Esophagus squamous epithelium (tissue), 4 donors: ENCODE measurements around the gene MRPL16.

Source experiments
- CTCF ChIP-seq, 6 experiments: fragments of 450-650 bp in 4 of 6; fragments of 200-600 bp in 2 of 6; sonication (generic) in 2 of 6; IDR thresholded peaks; one replicate each; pipeline ENCODE4 v1.5.1; 2016 to 2019; ENCODE audit warnings: antibody characterized with exemption in 6 of 6, mild to moderate bottlenecking in 4 of 6, moderate library complexity in 4 of 6
- POLR2A ChIP-seq, 4 donors: fragments of 450-650 bp; IDR thresholded peaks; one replicate each; pipeline ENCODE4 v1.6.1; 2017; ENCODE audit warnings: antibody characterized with exemption in 4 of 4, mild to moderate bottlenecking in 4 of 4, moderate library complexity in 3 of 4

GRCh38 chr11:59810911-59811259 lies 307 bp upstream of the MRPL16 start:
- TF ChIP-seq POLR2A (IDR thresholded peaks at IDR 0.05) (no peak), CTCF (IDR thresholded peaks at IDR 0.05) (no peak)
